Endothelial cell of umbilical vein (primary cell): Measurements from ENCODE around the gene RNF224. TPM values are rescaled to one million over a fixed set of nuclear protein-coding genes. Genes with fewer than 3 reads are reported as not detected.

Experiments
- BruUV-seq: library from RNA; stranded (reverse); fragments of 400-500 nt; replicated peaks from 2 replicates; lab custom pipeline; 2021; lab: Mats Ljungman, UMichigan
- CTCF ChIA-PET: fragments of 300-600, 350-600 bp; sonication (Branson Sonifier 250); formaldehyde crosslinking; loops from one replicate; lab custom pipeline; 2021; ENCODE audit warnings: antibody characterized with exemption, inconsistent platforms; lab: Charles Lee
- POLR2A ChIA-PET: fragments of 300-600, 350-600 bp; sonication (Branson Sonifier 250); formaldehyde crosslinking; loops from one replicate; lab custom pipeline; 2021; ENCODE audit warnings: antibody characterized with exemption, inconsistent platforms; lab: Charles Lee
- DNase-seq: peaks from one replicate; pipeline ENCODE4 v3.0.0-alpha.2; 2011; ENCODE audit warnings: low read depth, low spot score
- FAIRE-seq: peaks from 2 replicates; lab custom pipeline; 2011; peaks lifted over from hg19 to GRCh38; lab: Jason Lieb, UNC
- H2AFZ ChIP-seq: 2 replicates; pipeline ENCODE4 v1.6.0; 2012; ENCODE audit warnings: low read depth, low read length, control low read depth, inconsistent platforms
- H3K27ac ChIP-seq: 2 replicates; pipeline ENCODE4 v1.5.1; 2011; ENCODE audit warnings: low read depth, mild to moderate bottlenecking, control low read depth, low read length, moderate library complexity; ENCODE audit not compliant: insufficient read depth
- H3K27me3 ChIP-seq, 2 experiments: 2 replicates each; pipeline versions ENCODE4 v1.6.0 to v1.6.1; 2011; ENCODE audit warnings: low read length in 2 of 2, mixed read lengths in 1 of 2; ENCODE audit not compliant: control insufficient read depth in 2 of 2, insufficient read depth in 2 of 2
- H3K36me3 ChIP-seq, 2 experiments: 2 replicates in 1 of 2; 3 replicates in 1 of 2; pipeline ENCODE4 v1.5.1; 2011; ENCODE audit warnings: low read length in 2 of 2, mild to moderate bottlenecking in 1 of 2, moderate library complexity in 1 of 2; ENCODE audit not compliant: control insufficient read depth in 2 of 2, insufficient read depth in 2 of 2; ENCODE audit errors: extremely low read depth in 1 of 2
- H3K4me1 ChIP-seq: 3 replicates; pipeline ENCODE4 v1.5.1; 2011; ENCODE audit warnings: mild to moderate bottlenecking, low read length; ENCODE audit not compliant: control insufficient read depth, insufficient read depth; ENCODE audit errors: extremely low read depth
- H3K4me2 ChIP-seq: 2 replicates; pipeline ENCODE4 v1.6.1; 2011; ENCODE audit warnings: low read length, control low read depth, mixed read lengths; ENCODE audit not compliant: insufficient read depth
- H3K4me3 ChIP-seq, 3 experiments: fragments of 200-600 bp in 1 of 3; sonication (generic), shearing (Covaris generic) in 1 of 3; replicated peaks in 1 of 3; 2 replicates each; pipeline ENCODE4 v1.5.1; 2011 to 2016; ENCODE audit warnings: control low read depth in 3 of 3, low read length in 3 of 3, mild to moderate bottlenecking in 2 of 3, inconsistent platforms in 1 of 3, low read depth in 1 of 3, moderate library complexity in 1 of 3; ENCODE audit not compliant: insufficient read depth in 1 of 3
- H3K79me2 ChIP-seq: 2 replicates; pipeline ENCODE4 v1.6.0; 2012; ENCODE audit warnings: low read length, inconsistent platforms; ENCODE audit not compliant: control insufficient read depth, insufficient read depth
- H3K9ac ChIP-seq: replicated peaks from 2 replicates; pipeline ENCODE3; 2011; ENCODE audit warnings: low read length, control low read depth; ENCODE audit not compliant: insufficient read depth; ENCODE audit errors: extremely low read depth
- H3K9me1 ChIP-seq: replicated peaks from 3 replicates; pipeline ENCODE4 v1.6.0; 2011; ENCODE audit warnings: mild to moderate bottlenecking, low read length; ENCODE audit not compliant: control insufficient read depth, insufficient read depth; ENCODE audit errors: extremely low read depth
- H3K9me3 ChIP-seq: replicated peaks from 2 replicates; pipeline ENCODE4 v1.5.1; 2012; ENCODE audit warnings: low read length, inconsistent platforms; ENCODE audit not compliant: control insufficient read depth, insufficient read depth
- H4K20me1 ChIP-seq: replicated peaks from 2 replicates; pipeline ENCODE3; 2011; ENCODE audit warnings: mild to moderate bottlenecking, low read length; ENCODE audit not compliant: control insufficient read depth, insufficient read depth; ENCODE audit errors: extremely low read depth
- EZH2 ChIP-seq: IDR thresholded peaks from 2 replicates; pipeline ENCODE4 v1.6.1; 2012; ENCODE audit warnings: borderline replicate concordance, low read depth, mild to moderate bottlenecking, moderate library complexity, low read length, inconsistent platforms; ENCODE audit not compliant: severe bottlenecking
- FOS ChIP-seq: IDR thresholded peaks from 2 replicates; pipeline ENCODE4 v1.6.1; 2011; ENCODE audit warnings: mild to moderate bottlenecking, low read length, moderate library complexity, borderline replicate concordance; ENCODE audit not compliant: insufficient read depth
- GATA2 ChIP-seq: IDR thresholded peaks from 2 replicates; pipeline ENCODE4 v1.7.0; 2011; ENCODE audit warnings: low read depth, mild to moderate bottlenecking, moderate library complexity, mixed read lengths, low read length; ENCODE audit not compliant: insufficient read length, insufficient read depth
- JUN ChIP-seq: IDR thresholded peaks from 2 replicates; pipeline ENCODE4 v1.6.1; 2011; ENCODE audit warnings: borderline replicate concordance, low read depth; ENCODE audit not compliant: insufficient read length, insufficient read depth
- MYC ChIP-seq: IDR thresholded peaks from one replicate; pipeline ENCODE4 v1.6.1; 2011; ENCODE audit warnings: mild to moderate bottlenecking, low read depth, low read length
- POLR2A ChIP-seq: IDR thresholded peaks from 2 replicates; pipeline ENCODE4 v1.6.1; 2012; ENCODE audit warnings: low read depth, mild to moderate bottlenecking, control low read depth, low read length
- POLR2AphosphoS5 ChIP-seq: IDR thresholded peaks from 2 replicates; pipeline ENCODE4 v1.6.1; 2012; ENCODE audit warnings: low read depth, mild to moderate bottlenecking, control low read depth, low read length, moderate library complexity; ENCODE audit not compliant: insufficient read depth
- dilution Hi-C: fragments of 300-500 bp; cut with MboI; formaldehyde crosslinking; loops from one replicate; pipeline ENCODE4 v1.15.0; 2019; ENCODE audit warnings: low sequenced_read_pairs; ENCODE audit not compliant: extremely low pct_ligation_motif_present
- intact Hi-C: fragments of 100-400 bp; cut with micrococcal nuclease; formaldehyde crosslinking; loops from one replicate; pipeline ENCODE4 v1.10.0; 2022
- polyA plus RNA-seq, 4 experiments: library from polyadenylated mRNA; depleted of rRNA in 3 of 4; stranded (reverse) in 3 of 4; unstranded in 1 of 4; fragments of >200 nt; gene quantifications; 2 replicates each; pipeline versions ENCODE4 v1.2.1 to v1.2.3, GENCODE V29; 2011 to 2012; ENCODE audit warnings: missing spikeins in 1 of 4
- total RNA-seq: library from RNA; stranded (reverse); gene quantifications from 2 replicates; pipeline ENCODE4 v1.2.3, GENCODE V29; 2021
- TF ChIP-seq, protein P1 (sequence below), 2 donors: IDR thresholded peaks; 1 replicate in 1 of 2; 2 replicates in 1 of 2; pipeline ENCODE4 v1.5.1; 2011; ENCODE audit warnings: low read length in 2 of 2, mild to moderate bottlenecking in 2 of 2, moderate library complexity in 2 of 2, control low read depth in 1 of 2, inconsistent platforms in 1 of 2, low read depth in 1 of 2; ENCODE audit not compliant: insufficient read depth in 1 of 2; ENCODE audit errors: extremely low read depth in 1 of 2
- TF ChIP-seq, protein P2 (sequence below): IDR thresholded peaks from 2 replicates; pipeline ENCODE4 v1.6.1; 2011; ENCODE audit not compliant: insufficient read depth, insufficient read length

RNF224 gene
- total and polyA plus RNA-seq, 2 donors (not counting 3 experiments of a cell fraction or from before 2014, with no cell fraction given), result not detected

DNA sequence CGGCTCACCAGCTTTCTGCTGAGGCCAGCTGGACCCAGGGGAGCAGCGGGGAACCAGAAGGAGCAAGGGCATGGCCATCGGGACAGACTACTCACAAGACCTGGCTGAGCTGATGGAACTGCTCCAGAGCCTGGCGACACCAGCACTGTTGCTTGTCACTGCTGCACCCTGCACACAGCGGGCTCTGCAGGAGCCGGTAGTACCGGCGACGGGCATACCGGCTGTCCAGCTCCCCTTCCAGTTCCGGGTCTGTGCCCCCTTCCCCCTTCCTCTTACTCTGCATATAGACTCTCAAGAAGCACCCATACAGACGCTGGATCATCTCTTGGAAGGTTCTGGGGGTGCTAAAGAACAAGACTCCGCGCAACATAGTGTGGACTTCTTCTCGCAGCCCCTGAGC, 39.9 kb upstream of the RNF224 start:
- peaks cover 33% of the 10 kb centered on the region for H3K79me2 ChIP-seq
- no TSS peak for BruUV-seq
- intact Hi-C loops, result no loop called here
- TF ChIP-seq, protein P1, sequence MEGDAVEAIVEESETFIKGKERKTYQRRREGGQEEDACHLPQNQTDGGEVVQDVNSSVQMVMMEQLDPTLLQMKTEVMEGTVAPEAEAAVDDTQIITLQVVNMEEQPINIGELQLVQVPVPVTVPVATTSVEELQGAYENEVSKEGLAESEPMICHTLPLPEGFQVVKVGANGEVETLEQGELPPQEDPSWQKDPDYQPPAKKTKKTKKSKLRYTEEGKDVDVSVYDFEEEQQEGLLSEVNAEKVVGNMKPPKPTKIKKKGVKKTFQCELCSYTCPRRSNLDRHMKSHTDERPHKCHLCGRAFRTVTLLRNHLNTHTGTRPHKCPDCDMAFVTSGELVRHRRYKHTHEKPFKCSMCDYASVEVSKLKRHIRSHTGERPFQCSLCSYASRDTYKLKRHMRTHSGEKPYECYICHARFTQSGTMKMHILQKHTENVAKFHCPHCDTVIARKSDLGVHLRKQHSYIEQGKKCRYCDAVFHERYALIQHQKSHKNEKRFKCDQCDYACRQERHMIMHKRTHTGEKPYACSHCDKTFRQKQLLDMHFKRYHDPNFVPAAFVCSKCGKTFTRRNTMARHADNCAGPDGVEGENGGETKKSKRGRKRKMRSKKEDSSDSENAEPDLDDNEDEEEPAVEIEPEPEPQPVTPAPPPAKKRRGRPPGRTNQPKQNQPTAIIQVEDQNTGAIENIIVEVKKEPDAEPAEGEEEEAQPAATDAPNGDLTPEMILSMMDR (IDR thresholded peaks at IDR 0.05; ENCODE audit: extremely low read depth in 1 of 2, insufficient read depth in 1 of 2, low read depth in 1 of 2, low read length in 2 of 2), result no peak
- TF ChIP-seq FOS (no peak), JUN (no peak), POLR2A (no peak), EZH2 (no peak), GATA2 (no peak), MYC (no peak), POLR2AphosphoS5 (no peak)
- TF ChIP-seq, protein P2, sequence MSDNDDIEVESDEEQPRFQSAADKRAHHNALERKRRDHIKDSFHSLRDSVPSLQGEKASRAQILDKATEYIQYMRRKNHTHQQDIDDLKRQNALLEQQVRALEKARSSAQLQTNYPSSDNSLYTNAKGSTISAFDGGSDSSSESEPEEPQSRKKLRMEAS, result no peak
- H2AFZ ChIP-seq, result no peak overlapping the region
- no peaks in the 10 kb centered on the region for H3K9me3 ChIP-seq
- peaks cover 17% of the 10 kb centered on the region for H3K4me1 ChIP-seq
- H3K27ac ChIP-seq, result no peak overlapping the region
- FAIRE-seq (no peak), DNase-seq (no peak)
- no peaks in the 10 kb centered on the region for H4K20me1 ChIP-seq
- no peaks in the 10 kb centered on the region for H3K27me3 ChIP-seq
- H3K36me3 ChIP-seq, result peaks cover 0 to 44% of the 10 kb centered on the region in 2 experiments
- dilution Hi-C loops, result no loop called here
- H3K9ac ChIP-seq, result peak overlapping the region; percentile 61
- H3K4me3 ChIP-seq, result peak overlapping the region; percentile 57 to 86 (median 64)
- CTCF ChIA-PET, result interaction anchor here (2.2 to 2.6 kb wide), 2 partner anchors 11 to 31 kb away, joined by 5 to 13 read pairs; no protein-coding TSS in a partner anchor
- H3K4me2 ChIP-seq, result peak overlapping the region; percentile 62
- POLR2A ChIA-PET, result no interaction called here
- H3K9me1 ChIP-seq, result no peaks in the 10 kb centered on the region
